ENCODE data around the gene DAO.

- TF ChIP-seq CTCF (IDR thresholded peaks at IDR 0.05; ENCODE audit: borderline replicate concordance, extremely low read depth, low read length, poor library complexity, severe bottlenecking) (no peak), EZH2 (IDR thresholded peaks at IDR 0.05; ENCODE audit: borderline replicate concordance, low read depth, low read length, severe bottlenecking) (no peak)
These were observed 47.7 kb upstream of the DAO start for GRCh38 chr12:108832208-108832607.

Measured in DND-41 (cell line).